ENCODE data around the gene GZMM.

The GZMM gene

DNA sequence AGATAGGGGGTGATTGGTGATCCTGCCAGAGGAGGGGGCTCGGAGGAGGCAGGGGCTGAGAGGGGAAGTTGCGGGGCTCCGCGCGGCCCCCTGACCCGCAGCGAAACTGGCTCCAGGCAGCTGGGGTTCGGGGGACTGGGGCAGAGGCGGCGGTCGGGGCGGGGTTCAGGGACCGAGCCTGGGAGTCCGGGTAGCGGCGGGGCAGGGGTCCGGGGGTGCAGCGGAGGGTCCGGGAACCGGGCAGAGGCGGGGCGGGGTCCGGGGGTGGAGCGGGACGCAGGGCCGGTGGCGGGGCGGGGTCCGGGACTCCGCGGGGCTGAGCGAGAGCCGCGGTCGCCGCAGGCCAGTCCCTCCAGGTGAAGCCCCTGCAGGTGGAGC lies 46.4 kb upstream of the GZMM start:
- H3K4me3 ChIP-seq (ENCODE audit: low read depth, low read length) = no peak overlapping the region
- DNase-seq (ENCODE audit: low read depth) = no peak

GRCh38 chr19:497869-498510 lies 45.9 kb upstream of the GZMM start:
- no peak for TF ChIP-seq CTCF (IDR thresholded peaks at IDR 0.05; ENCODE audit: insufficient read depth, low read depth, low read length, missing control alignments)
- H3K4me3 ChIP-seq (ENCODE audit: low read depth, low read length) = no peak overlapping the region
- no peak for DNase-seq (ENCODE audit: low read depth)

More for the DNA sequence above, 46.4 kb upstream of the GZMM start:
- no peak for TF ChIP-seq CTCF (IDR thresholded peaks at IDR 0.05; ENCODE audit: insufficient read depth, low read depth, low read length, missing control alignments)

- DNase-seq (ENCODE audit: low read depth) = no peak
- TF ChIP-seq CTCF (IDR thresholded peaks at IDR 0.05; ENCODE audit: insufficient read depth, low read depth, low read length, missing control alignments) = no peak
- H3K4me3 ChIP-seq (ENCODE audit: low read depth, low read length) = no peak overlapping the region
These were observed 45.4 kb upstream of the GZMM start for GRCh38 chr19:498511-498891.

DNA sequence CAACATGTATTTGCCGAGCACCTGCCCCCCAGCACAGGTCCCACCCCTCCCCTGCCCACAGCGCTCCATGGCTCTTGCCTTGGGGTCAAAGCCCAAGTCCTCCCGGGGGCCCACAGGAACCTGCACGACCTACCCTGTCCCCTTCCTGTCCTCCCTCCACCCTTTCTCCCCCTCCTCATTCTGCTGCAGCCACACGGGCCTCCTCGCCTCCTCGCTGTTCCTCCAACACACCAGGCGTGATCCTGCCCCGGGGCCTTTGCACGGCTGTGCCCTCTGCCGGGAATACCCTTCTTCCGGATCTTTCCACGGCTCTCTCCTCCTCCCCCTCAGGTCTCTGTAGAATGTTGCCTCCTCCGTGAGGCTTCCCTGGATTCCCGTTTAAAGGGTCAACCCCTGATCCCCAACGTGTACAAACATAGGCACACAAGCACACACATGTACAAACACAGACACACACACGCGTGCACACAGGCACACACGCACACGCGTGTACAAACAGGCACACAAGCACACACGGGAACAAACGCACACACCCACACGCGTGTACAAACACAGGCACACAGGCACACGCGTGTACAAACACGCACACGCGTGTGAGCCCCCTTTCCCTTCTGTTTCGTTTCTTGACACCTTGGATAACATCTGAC lies 44.8 kb upstream of the GZMM start:
- TF ChIP-seq CTCF (IDR thresholded peaks at IDR 0.05; ENCODE audit: insufficient read depth, low read depth, low read length, missing control alignments) = no peak
- H3K4me3 ChIP-seq (ENCODE audit: low read depth, low read length) = no peak overlapping the region
- no peak for DNase-seq (ENCODE audit: low read depth)

GRCh38 chr19:501646-502045 lies 42.2 kb upstream of the GZMM start:
- TF ChIP-seq CTCF (IDR thresholded peaks at IDR 0.05; ENCODE audit: insufficient read depth, low read depth, low read length, missing control alignments) = no peak
- H3K4me3 ChIP-seq (ENCODE audit: low read depth, low read length) = no peak overlapping the region
- DNase-seq (ENCODE audit: low read depth) = no peak

DNA sequence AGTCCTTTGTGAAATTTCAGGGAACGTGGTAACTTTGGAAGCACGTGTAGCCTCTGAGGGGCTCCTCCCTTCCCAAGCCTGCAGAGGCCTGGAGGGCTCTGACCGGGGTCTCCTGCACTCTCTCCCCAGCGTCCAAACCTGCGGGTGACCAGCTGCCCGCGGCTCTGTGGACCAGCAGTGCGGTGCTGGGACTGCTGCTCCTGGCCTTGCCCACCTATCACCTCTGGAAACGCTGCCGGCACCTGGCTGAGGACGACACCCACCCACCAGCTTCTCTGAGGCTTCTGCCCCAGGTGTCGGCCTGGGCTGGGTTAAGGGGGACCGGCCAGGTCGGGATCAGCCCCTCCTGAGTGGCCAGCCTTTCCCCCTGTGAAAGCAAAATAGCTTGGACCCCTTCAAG lies 39.2 kb upstream of the GZMM start:
- TF ChIP-seq CTCF (IDR thresholded peaks at IDR 0.05; ENCODE audit: insufficient read depth, low read depth, low read length, missing control alignments) = no peak
- no peak for DNase-seq (ENCODE audit: low read depth)

More for the DNA sequence above, 39.2 kb upstream of the GZMM start:
- no peak overlapping the region for H3K4me3 ChIP-seq (ENCODE audit: low read depth, low read length)

Measured in GM12865 (cell line).